Stimulated activated CD8-positive, alpha-beta memory T cell treated with anti-CD3 and anti-CD28 coated beads, Interleukin-12 subunit alpha, Interleukin-12 subunit beta, amount 100 ng/mL, for 4 hours (primary cell): ENCODE data around the gene CDC42EP3.

ENCODE experiments used
- DNase-seq: peaks from one replicate; pipeline ENCODE4 v3.0.0-alpha.2; 2020; ENCODE audit warnings: low read depth

Gene CDC42EP3

DNA sequence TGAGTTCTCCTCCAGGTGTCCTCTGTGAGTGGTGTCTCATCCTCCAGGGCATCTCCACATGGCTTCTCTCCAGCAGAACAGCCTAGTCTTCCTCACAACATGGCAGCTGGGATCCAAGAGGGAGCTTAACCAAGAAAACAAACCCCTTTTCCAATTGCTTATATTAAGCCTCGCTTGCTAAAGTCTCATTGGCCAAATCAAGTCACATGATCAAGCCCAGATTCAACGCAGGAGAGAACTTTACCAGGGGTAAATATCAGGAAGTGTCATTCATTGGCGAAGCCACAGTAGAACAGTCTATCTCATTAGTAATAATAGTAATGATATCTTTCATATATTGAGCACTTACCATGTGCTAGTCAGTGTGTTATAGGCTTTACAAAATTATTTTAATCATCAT, 53.1 kb downstream of the CDC42EP3 start:
- DNase-seq = no peak

DNA sequence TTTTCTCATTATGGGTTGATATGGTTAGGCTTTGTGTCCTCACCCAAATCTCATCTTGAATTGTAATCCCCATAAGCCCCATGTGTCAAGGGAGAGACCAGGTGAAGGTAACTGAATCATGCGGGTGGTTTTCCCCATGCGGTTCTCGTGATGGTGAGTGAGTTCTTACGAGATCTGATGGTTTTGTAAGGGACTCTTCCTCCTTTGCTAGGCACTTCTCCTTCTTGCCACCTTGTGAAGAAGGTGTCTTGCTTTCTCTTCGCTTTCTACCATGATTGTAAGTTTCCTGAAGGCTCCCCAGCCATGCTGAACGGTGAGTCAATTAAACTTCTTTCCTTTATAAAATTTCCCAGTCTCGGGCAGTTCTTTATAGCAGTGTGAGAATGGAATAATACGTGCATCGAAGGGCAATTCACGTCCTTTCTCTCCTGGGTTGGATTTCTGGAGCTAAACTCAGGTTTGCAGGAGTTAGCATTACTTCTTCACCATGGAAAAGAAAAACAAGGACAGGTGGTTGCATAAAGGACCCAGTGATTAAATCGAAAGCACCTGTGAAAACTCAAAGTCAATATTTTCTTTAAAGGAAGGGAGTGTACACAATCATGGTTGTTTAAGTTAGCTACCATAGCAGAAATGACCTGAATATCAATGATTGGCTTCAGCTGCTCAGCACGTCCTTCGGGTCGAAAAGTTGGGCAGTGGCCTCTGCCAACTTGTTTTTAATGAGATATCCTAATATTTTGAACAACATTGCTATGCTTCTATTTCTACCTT, 54.1 kb downstream of the CDC42EP3 start:
- DNase-seq = no peak

DNA sequence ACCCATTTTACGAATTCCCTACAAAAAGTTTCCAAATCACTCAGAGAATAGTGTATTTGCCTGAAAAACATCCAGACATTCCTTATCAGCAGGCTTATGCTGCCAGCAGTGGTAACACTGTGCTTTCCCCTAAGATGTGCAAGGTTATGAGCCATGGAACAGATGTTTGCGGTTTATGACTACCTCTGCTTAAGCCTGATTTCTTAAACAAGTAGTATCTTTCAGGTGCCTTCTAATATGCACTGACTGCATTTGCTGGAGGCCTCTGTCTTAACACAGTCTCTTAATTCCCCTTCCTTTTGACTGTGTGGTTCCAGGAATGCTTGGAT, 54.8 kb downstream of the CDC42EP3 start:
- DNase-seq = no peak

- peak; percentile 42 for DNase-seq
Measured at GRCh38 chr2:37615804-37616676, 55.4 kb downstream of the CDC42EP3 start.

GRCh38 chr2:37614061-37614738, 57.2 kb downstream of the CDC42EP3 start:
- no peak for DNase-seq

DNA sequence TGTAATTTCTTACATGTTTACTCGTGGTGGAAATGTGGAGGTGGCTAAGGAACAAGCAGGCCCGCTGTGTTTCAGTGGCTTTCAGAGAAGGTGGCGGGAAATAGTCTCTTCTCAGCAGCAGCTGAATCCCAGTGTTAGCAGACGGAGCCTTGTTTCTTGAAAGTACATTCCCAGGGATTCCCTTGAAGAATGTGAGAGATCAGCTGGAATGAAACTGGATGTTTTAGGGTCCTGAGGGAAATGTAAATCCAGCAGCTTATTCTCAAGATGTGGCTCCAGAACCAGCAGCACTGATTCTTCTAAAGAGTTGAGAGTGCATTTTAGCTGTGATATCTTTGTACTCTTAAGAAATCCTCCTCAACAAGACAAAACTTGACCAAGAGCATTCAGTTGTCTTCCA, 59.1 kb downstream of the CDC42EP3 start:
- DNase-seq = no peak

DNA sequence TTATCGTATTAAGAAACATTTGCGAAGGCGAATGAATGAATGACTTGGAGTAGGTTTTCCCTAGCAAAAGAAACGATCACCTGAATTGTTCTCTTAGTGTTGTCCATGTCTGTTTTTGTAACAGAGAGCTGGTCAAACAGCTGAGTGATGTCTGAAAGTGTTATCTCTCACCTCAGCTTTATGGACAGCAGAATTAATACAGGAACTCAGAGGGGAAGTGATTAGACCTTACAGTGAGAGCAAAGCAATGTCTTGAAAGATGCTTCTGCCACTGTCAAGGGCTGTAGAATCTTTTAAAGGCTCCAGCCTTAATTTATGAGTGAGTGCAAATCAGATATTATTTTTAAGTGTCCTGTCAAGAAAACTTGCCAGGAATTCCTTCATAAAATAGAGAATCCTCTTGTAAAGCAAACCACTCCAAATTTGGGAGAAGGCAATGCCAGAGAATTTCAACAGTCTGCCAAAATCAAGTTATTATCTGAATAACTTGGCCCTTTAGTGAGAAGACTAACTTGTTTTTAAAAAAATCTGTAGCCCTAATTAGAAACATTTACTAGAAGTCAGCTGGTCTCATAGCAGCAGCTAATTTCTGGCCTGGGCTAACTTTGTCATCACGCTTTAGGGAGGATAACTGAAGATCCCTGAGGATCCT, 60.7 kb downstream of the CDC42EP3 start:
- no peak for DNase-seq

- DNase-seq = no peak
Measured at GRCh38 chr2:37609782-37610181, 61.7 kb downstream of the CDC42EP3 start.

GRCh38 chr2:37604716-37605115, 66.7 kb downstream of the CDC42EP3 start:
- DNase-seq = no peak

DNA sequence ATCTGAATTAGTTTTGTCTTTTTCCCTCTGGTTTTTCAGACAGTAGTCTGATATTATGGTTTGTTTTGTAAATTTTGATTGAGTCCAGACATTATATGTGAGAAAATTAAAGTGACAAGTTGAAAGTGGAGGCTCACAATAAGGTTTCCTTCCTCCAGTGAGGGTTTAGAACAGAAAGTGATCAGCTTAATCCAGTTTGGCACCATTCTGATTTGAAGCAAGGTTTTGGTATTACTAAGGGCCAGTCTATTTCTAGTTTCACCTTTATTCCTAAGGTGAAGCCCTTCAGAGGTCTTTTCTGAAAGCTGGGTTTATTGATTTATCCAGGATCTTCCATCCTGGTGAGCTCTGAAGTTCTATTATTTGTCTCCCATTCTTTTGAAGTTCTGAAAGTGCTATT, 68.7 kb downstream of the CDC42EP3 start:
- DNase-seq = no peak

- DNase-seq = no peak
Measured at GRCh38 chr2:37602040-37602439, 69.4 kb downstream of the CDC42EP3 start.

GRCh38 chr2:37601569-37601968, 69.9 kb downstream of the CDC42EP3 start:
- no peak for DNase-seq

DNA sequence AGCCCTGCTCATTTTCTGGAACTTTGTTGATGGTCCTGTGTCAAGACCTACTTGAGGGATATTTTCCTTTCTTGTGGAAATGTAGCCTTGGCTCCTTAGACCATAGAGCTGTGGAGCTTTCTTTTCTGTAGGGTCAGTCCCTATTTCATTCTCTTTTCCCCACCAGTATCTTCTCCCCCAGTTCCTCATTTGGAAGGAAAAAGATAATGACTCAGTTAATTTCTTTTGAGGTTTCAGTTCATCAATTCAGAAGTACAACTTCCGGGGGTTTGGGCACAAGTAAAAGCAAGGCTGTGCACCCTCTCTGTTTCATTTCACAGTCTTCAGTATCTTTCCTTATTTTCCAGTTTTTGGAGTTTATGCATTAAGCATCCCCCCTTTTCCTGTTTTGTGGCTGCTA, 70.7 kb downstream of the CDC42EP3 start:
- no peak for DNase-seq

GRCh38 chr2:37599688-37600525, 71.5 kb downstream of the CDC42EP3 start:
- peak; percentile 45 for DNase-seq

DNA sequence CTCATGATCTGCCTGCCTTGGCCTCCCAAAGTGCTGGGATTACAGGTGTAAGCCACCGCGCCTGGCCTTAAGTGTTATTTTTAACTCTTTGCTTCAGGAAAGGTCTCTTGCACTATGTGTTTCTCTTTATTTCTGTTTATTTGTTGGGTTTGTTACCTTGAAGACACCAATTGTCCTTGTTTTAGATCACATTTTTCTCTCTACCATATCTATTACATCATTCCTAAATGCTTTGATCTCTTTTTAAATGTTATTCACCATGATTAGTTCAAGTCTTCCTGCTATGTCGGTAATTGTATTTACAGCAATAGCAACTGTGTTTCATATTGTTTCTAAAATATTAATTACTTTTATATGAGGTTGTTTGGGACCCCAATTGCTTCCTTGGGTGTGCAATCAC, 77.7 kb downstream of the CDC42EP3 start:
- DNase-seq = no peak

DNA sequence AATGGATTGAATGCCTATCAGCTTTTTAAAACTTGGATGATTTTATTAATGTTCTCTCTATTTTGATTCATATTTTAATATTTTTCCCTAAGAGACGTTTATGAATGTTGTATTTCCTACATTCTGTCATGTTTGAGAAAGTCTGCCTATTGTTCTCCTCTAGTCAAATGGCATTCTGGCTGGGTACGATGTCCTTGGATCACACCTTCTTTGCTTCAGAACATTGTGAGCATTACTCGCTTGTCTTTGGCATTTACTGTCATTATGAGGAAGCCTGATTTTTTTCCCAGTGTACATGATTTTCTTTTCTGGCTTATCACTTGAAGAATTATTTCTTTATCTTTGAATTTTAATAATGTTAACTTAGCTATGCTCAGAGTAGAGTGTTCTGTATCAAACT, 78.4 kb downstream of the CDC42EP3 start:
- DNase-seq = no peak
